WTC11 (cell line): Measurements from ENCODE around the gene AMPD3. TPM values are rescaled to one million over a fixed set of nuclear protein-coding genes. Genes with fewer than 3 reads are reported as not detected.

Experiments
- ATAC-seq: fragments of 200-7000 bp; cut with Tn5 transposase; 2 replicates; pipeline ENCODE4 v1.10.0; 2021; ENCODE audit warnings: mild to moderate bottlenecking, moderate library complexity
- CTCF ChIA-PET: fragments of 300-600 bp; sonication (Branson Sonifier 250); formaldehyde crosslinking; loops from one replicate; lab custom pipeline; 2021; ENCODE audit warnings: antibody characterized with exemption; lab: Charles Lee
- POLR2A ChIA-PET: fragments of 350-600 bp; sonication (Branson Sonifier 250); formaldehyde crosslinking; loops from one replicate; lab custom pipeline; 2021; ENCODE audit warnings: antibody characterized with exemption; lab: Charles Lee
- DNase-seq: peaks from one replicate; pipeline ENCODE4 v3.0.0; 2021; ENCODE audit warnings: low spot score
- H3K27ac Mint-ChIP-seq: 2 replicates; pipeline ENCODE4 v1.8.0; 2021; ENCODE audit warnings: mixed read lengths
- H3K27me3 Mint-ChIP-seq: 2 replicates; pipeline ENCODE4 v1.8.0; 2021; ENCODE audit warnings: low read depth, mild to moderate bottlenecking, moderate library complexity, mixed read lengths
- H3K36me3 Mint-ChIP-seq: 2 replicates; pipeline ENCODE4 v1.8.0; 2021; ENCODE audit warnings: mixed read lengths
- H3K4me1 Mint-ChIP-seq: 2 replicates; pipeline ENCODE4 v1.8.0; 2022; ENCODE audit warnings: mixed read lengths
- H3K4me3 Mint-ChIP-seq: 2 replicates; pipeline ENCODE4 v1.8.0; 2021; ENCODE audit warnings: mild to moderate bottlenecking, moderate library complexity, mixed read lengths
- H3K9me3 Mint-ChIP-seq: 2 replicates; pipeline ENCODE4 v1.8.0; 2021; ENCODE audit warnings: mixed read lengths
- CBFB ChIP-seq: sonication (generic); formaldehyde crosslinking; IDR thresholded peaks from 2 replicates; pipeline ENCODE4 v1.8.1; 2022; ENCODE audit warnings: mild to moderate bottlenecking, low read depth, missing genetic modification reagents
- CREB1 ChIP-seq: sonication (generic); formaldehyde crosslinking; IDR thresholded peaks from 2 replicates; pipeline ENCODE4 v1.8.0; 2023; ENCODE audit warnings: mild to moderate bottlenecking, missing genetic modification reagents
- EMX1 ChIP-seq: fragments of 250-450 bp; sonication (Bioruptor Pico); IDR thresholded peaks from 2 replicates; pipeline ENCODE4 v1.8.0; 2021; ENCODE audit warnings: mild to moderate bottlenecking
- ESRRA ChIP-seq: sonication (generic); formaldehyde crosslinking; IDR thresholded peaks from 2 replicates; pipeline ENCODE4 v1.8.1; 2022; ENCODE audit warnings: mild to moderate bottlenecking, missing genetic modification reagents, borderline replicate concordance
- ETV6 ChIP-seq: sonication (generic); formaldehyde crosslinking; IDR thresholded peaks from 2 replicates; pipeline ENCODE4 v1.8.1; 2022; ENCODE audit warnings: mild to moderate bottlenecking, missing genetic modification reagents
- FOXP1 ChIP-seq: sonication (generic); formaldehyde crosslinking; IDR thresholded peaks from 2 replicates; pipeline ENCODE4 v1.8.0; 2022; ENCODE audit warnings: missing genetic modification reagents, mild to moderate bottlenecking, moderate library complexity, borderline replicate concordance
- GRHL2 ChIP-seq: fragments of 250-450 bp; sonication (Bioruptor Pico); IDR thresholded peaks from 2 replicates; pipeline ENCODE4 v1.8.0; 2022; ENCODE audit warnings: mild to moderate bottlenecking, moderate library complexity; ENCODE audit not compliant: insufficient replicate concordance, severe bottlenecking
- JAZF1 ChIP-seq: fragments of 250-450 bp; sonication (Bioruptor Pico); IDR thresholded peaks from 2 replicates; pipeline ENCODE4 v1.9.0; 2021; ENCODE audit warnings: moderate library complexity, mild to moderate bottlenecking, inconsistent platforms
- NFE2L1 ChIP-seq: sonication (generic); formaldehyde crosslinking; IDR thresholded peaks from 2 replicates; pipeline ENCODE4 v1.8.1; 2023; ENCODE audit warnings: missing genetic modification reagents
- NFYB ChIP-seq: sonication (generic); formaldehyde crosslinking; conservative IDR thresholded peaks from 2 replicates; pipeline ENCODE4 v1.8.0; 2022; ENCODE audit warnings: low read depth, missing genetic modification reagents
- NR1H2 ChIP-seq: sonication (generic); formaldehyde crosslinking; IDR thresholded peaks from 2 replicates; pipeline ENCODE4 v1.9.0; 2021; ENCODE audit warnings: mild to moderate bottlenecking, moderate library complexity, missing genetic modification reagents
- NR3C1 ChIP-seq: sonication (generic); formaldehyde crosslinking; conservative IDR thresholded peaks from 2 replicates; pipeline ENCODE4 v1.8.1; 2023; ENCODE audit warnings: low read depth, mild to moderate bottlenecking, missing genetic modification reagents
- OVOL2 ChIP-seq: fragments of 250-450 bp; sonication (Bioruptor Pico); IDR thresholded peaks from 2 replicates; pipeline ENCODE4 v1.9.0; 2021; ENCODE audit warnings: mild to moderate bottlenecking, borderline replicate concordance
- SMAD3 ChIP-seq: sonication (generic); formaldehyde crosslinking; IDR thresholded peaks from 2 replicates; pipeline ENCODE4 v1.8.0; 2022; ENCODE audit warnings: missing genetic modification reagents, mild to moderate bottlenecking, borderline replicate concordance
- TCF7 ChIP-seq: sonication (generic); formaldehyde crosslinking; IDR thresholded peaks from 2 replicates; pipeline ENCODE4 v1.8.0; 2022; ENCODE audit warnings: mild to moderate bottlenecking, low read depth, missing genetic modification reagents, moderate library complexity
- TEAD1 ChIP-seq: sonication (generic); formaldehyde crosslinking; IDR thresholded peaks from 2 replicates; pipeline ENCODE4 v1.8.0; 2022; ENCODE audit warnings: mild to moderate bottlenecking, missing genetic modification reagents
- TEAD4 ChIP-seq: sonication (generic); formaldehyde crosslinking; IDR thresholded peaks from 2 replicates; pipeline ENCODE4 v1.8.0; 2022; ENCODE audit warnings: mild to moderate bottlenecking, missing genetic modification reagents
- ZBTB21 ChIP-seq: sonication (generic); formaldehyde crosslinking; IDR thresholded peaks from 2 replicates; pipeline ENCODE4 v1.8.1; 2023; ENCODE audit warnings: mild to moderate bottlenecking, missing genetic modification reagents, borderline replicate concordance
- ZNF219 ChIP-seq: sonication (generic); formaldehyde crosslinking; IDR thresholded peaks from 2 replicates; pipeline ENCODE4 v1.8.0; 2023; ENCODE audit warnings: missing genetic modification reagents, mild to moderate bottlenecking, borderline replicate concordance
- ZNF263 ChIP-seq: sonication (generic); formaldehyde crosslinking; IDR thresholded peaks from 2 replicates; pipeline ENCODE4 v1.8.1; 2022; ENCODE audit warnings: low read depth, mild to moderate bottlenecking, moderate library complexity, missing genetic modification reagents
- ZNF317 ChIP-seq: sonication (generic); formaldehyde crosslinking; IDR thresholded peaks from 2 replicates; pipeline ENCODE4 v1.8.1; 2023; ENCODE audit warnings: low read depth, mild to moderate bottlenecking, moderate library complexity, missing genetic modification reagents, borderline replicate concordance
- ZNF423 ChIP-seq: fragments of 250-450 bp; sonication (Bioruptor Pico); IDR thresholded peaks from 2 replicates; pipeline ENCODE4 v2.1.2; 2022; ENCODE audit warnings: mild to moderate bottlenecking, moderate library complexity
- total RNA-seq: library from RNA; stranded (reverse); gene quantifications from 3 replicates; pipeline ENCODE4 v1.2.3, GENCODE V29; 2021
- TF ChIP-seq, protein P1 (sequence below): sonication (generic); formaldehyde crosslinking; IDR thresholded peaks from 2 replicates; pipeline ENCODE4 v1.8.0; 2022; ENCODE audit warnings: mild to moderate bottlenecking, missing genetic modification reagents
- TF ChIP-seq, protein P2 (sequence below): sonication (generic); formaldehyde crosslinking; IDR thresholded peaks from 2 replicates; pipeline ENCODE4 v1.8.1; 2023; ENCODE audit warnings: mild to moderate bottlenecking, missing genetic modification reagents, moderate library complexity
- TF ChIP-seq, protein P3 (sequence below): sonication (generic); formaldehyde crosslinking; IDR thresholded peaks from 2 replicates; pipeline ENCODE4 v1.8.0; 2022; ENCODE audit warnings: missing genetic modification reagents

The AMPD3 gene
- total RNA-seq, 1 experiment from 2014 or later: 6.4 TPM

DNA sequence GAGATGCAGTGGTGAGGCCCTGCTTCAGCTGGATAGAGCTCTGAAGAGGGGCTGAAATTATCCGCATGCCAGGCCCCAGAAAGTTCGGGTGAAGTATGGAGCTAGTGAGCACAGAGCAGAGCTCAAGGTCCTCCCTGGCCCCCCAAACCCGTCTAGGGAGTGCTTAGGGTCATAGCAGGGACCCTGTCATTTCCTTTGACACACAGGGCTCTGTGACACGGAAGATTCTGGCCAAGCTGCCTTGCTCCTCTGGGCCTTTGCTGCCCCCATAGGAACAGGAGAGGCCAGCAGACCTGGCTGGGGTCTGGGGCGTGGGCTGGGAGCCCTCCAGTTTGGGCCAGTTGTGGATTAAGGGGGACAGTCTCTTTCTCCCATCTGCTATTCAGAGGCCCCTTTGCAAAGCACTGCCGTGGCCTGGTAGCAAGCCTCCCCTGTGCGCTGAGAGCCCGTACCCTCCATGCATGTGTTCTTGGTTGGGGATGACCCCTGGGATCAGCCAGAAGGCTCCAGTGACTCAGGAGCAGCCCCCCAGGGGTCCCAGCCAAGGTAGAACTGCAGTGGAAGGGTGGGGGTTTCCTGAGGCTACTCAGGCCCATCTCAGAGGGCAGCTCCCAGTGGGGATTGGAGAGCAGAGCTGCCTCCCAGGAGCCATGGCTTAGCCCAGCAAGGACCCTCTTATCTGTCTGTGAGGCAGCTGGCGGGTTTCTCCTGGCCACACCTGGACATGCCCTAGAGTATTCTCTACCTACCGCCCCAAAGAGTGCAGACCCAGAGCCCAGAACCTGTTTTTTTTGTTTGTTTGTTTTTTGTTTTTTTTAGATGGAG lies 43.6 kb downstream of the AMPD3 start:
- no peak for TF ChIP-seq ESRRA (CRISPR knock-in tag)
- TF ChIP-seq CREB1 (CRISPR knock-in tag): no peak
- TF ChIP-seq EMX1: no peak
- no peak for TF ChIP-seq TEAD4
- TF ChIP-seq ZBTB21 (CRISPR knock-in tag): no peak
- no peak for TF ChIP-seq OVOL2
- no peak for TF ChIP-seq NR1H2 (CRISPR knock-in tag)
- no peak for TF ChIP-seq ZNF317 (CRISPR knock-in tag)
- no peak for TF ChIP-seq ZNF263 (CRISPR knock-in tag)
- no peak for TF ChIP-seq CBFB (CRISPR knock-in tag)
- TF ChIP-seq FOXP1: no peak
- TF ChIP-seq, protein P1, sequence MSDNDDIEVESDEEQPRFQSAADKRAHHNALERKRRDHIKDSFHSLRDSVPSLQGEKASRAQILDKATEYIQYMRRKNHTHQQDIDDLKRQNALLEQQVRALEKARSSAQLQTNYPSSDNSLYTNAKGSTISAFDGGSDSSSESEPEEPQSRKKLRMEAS: no peak
- TF ChIP-seq, protein P2, sequence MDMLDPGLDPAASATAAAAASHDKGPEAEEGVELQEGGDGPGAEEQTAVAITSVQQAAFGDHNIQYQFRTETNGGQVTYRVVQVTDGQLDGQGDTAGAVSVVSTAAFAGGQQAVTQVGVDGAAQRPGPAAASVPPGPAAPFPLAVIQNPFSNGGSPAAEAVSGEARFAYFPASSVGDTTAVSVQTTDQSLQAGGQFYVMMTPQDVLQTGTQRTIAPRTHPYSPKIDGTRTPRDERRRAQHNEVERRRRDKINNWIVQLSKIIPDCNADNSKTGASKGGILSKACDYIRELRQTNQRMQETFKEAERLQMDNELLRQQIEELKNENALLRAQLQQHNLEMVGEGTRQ: no peak
- Mint-ChIP-seq H3K27ac (no peak overlapping the region), H3K27me3 (no peaks in the 10 kb centered on the region), H3K4me3 (no peak overlapping the region), H3K4me1 (0 out of 2 replicates have a peak, but pooled peaks cover under 1% of the 10 kb centered on the region), H3K36me3 (peaks cover 19% of the 10 kb centered on the region), H3K9me3 (peaks cover 7% of the 10 kb centered on the region)
- ATAC-seq (peak; percentile 46), DNase-seq (no peak)
- POLR2A ChIA-PET: no interaction called here
- CTCF ChIA-PET: interaction anchor here (1.1 to 1.4 kb wide), 2 partner anchors 11 to 85 kb away, joined by 3 to 4 read pairs; no protein-coding TSS in a partner anchor

DNA sequence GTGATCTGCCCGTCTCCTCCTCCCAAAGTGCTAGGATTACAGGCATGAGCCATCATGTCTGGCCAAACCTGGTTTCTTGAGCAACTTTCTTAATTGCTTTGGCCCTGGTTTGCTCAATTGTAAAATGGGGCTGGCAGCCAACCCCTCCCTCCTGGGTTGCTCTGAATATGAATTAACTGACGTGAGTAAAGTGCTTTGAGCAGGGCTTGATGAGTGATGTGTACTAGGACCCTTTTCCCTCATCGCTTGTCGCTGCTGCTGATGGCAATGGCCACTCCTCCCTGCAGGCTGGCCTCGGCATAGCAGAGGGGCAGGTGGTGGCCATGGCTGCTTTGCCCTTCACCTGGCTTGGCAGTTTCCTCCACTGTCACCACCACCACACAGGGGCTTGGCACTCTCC lies 44.4 kb downstream of the AMPD3 start:
- Mint-ChIP-seq H3K27me3 (peaks cover 2% of the 10 kb centered on the region; the same call in 1 of the 2 replicates), H3K4me3 (no peak overlapping the region), H3K27ac (no peak overlapping the region), H3K4me1 (0 out of 2 replicates have a peak, but pooled peaks cover 2% of the 10 kb centered on the region), H3K36me3 (peaks cover 12% of the 10 kb centered on the region; the same call in 1 of the 2 replicates), H3K9me3 (no peaks in the 10 kb centered on the region)
- POLR2A ChIA-PET: no interaction called here
- no peak for ATAC-seq
- TF ChIP-seq TEAD1 (CRISPR knock-in tag) (no peak), NFYB (CRISPR knock-in tag) (no peak), ETV6 (CRISPR knock-in tag) (no peak), ESRRA (CRISPR knock-in tag) (no peak), ZNF219 (no peak), JAZF1 (CRISPR knock-in tag) (no peak), GRHL2 (CRISPR knock-in tag) (no peak), OVOL2 (no peak), TCF7 (CRISPR knock-in tag) (no peak), NR3C1 (CRISPR knock-in tag) (no peak), SMAD3 (CRISPR knock-in tag) (no peak), NFE2L1 (no peak), FOXP1 (no peak), ZNF423 (CRISPR knock-in tag) (no peak)
- TF ChIP-seq, protein P3, sequence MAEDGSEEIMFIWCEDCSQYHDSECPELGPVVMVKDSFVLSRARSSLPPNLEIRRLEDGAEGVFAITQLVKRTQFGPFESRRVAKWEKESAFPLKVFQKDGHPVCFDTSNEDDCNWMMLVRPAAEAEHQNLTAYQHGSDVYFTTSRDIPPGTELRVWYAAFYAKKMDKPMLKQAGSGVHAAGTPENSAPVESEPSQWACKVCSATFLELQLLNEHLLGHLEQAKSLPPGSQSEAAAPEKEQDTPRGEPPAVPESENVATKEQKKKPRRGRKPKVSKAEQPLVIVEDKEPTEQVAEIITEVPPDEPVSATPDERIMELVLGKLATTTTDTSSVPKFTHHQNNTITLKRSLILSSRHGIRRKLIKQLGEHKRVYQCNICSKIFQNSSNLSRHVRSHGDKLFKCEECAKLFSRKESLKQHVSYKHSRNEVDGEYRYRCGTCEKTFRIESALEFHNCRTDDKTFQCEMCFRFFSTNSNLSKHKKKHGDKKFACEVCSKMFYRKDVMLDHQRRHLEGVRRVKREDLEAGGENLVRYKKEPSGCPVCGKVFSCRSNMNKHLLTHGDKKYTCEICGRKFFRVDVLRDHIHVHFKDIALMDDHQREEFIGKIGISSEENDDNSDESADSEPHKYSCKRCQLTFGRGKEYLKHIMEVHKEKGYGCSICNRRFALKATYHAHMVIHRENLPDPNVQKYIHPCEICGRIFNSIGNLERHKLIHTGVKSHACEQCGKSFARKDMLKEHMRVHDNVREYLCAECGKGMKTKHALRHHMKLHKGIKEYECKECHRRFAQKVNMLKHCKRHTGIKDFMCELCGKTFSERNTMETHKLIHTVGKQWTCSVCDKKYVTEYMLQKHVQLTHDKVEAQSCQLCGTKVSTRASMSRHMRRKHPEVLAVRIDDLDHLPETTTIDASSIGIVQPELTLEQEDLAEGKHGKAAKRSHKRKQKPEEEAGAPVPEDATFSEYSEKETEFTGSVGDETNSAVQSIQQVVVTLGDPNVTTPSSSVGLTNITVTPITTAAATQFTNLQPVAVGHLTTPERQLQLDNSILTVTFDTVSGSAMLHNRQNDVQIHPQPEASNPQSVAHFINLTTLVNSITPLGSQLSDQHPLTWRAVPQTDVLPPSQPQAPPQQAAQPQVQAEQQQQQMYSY (CRISPR knock-in tag): no peak
- CTCF ChIA-PET: interaction anchor here (1.1 kb wide), 1 partner anchor 12 kb away, joined by 4 read pairs; no protein-coding TSS in a partner anchor
- no peak for DNase-seq
